ENCODE measurements around the gene VSTM2B.

Gene VSTM2B

DNA sequence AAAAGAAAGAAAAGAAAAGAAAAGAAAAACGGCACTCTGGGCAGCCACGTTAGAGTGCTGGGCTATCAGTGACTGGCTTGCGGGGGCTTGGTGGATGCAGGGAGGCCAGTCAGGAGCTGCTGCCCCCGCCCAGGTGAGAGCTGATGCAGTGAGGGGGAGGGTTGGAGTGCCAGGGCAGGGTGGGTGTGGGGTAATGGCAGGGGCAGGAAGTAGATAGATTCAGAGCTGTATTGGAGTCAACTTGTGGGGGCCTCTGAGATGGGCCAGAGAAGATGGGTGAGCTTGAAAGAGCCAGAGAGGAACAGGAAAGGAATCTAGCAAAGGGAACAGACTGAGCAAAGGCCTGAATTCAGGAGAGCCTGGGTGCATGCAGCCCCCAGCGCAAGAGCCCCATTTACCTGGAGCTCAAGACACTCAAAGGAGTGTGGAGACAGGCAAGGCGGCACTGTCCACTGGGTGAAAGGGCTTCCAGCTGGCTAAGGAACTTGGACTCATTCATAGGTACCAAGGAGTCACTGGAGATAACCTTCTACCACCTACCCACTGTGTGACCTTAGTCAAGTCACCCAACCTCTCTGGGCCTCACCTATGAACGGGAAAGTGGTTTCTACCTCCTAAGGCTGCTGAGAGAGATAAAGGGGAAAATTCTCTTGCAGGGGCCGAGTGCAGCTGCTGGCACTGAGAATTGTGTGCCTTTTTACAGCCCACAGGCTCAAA, 20.2 kb downstream of the VSTM2B start:
- H3K36me3 Mint-ChIP-seq (ENCODE audit: low read depth), result peaks cover 12% of the 10 kb centered on the region
- H3K4me1 Mint-ChIP-seq, result no peaks in the 10 kb centered on the region
- H3K9me3 Mint-ChIP-seq, result no peaks in the 10 kb centered on the region
- H3K27me3 Mint-ChIP-seq (ENCODE audit: low read depth, poor library complexity), result peaks cover 5% of the 10 kb centered on the region
- no peak overlapping the region for H3K4me3 Mint-ChIP-seq
- TF ChIP-seq, protein P1, sequence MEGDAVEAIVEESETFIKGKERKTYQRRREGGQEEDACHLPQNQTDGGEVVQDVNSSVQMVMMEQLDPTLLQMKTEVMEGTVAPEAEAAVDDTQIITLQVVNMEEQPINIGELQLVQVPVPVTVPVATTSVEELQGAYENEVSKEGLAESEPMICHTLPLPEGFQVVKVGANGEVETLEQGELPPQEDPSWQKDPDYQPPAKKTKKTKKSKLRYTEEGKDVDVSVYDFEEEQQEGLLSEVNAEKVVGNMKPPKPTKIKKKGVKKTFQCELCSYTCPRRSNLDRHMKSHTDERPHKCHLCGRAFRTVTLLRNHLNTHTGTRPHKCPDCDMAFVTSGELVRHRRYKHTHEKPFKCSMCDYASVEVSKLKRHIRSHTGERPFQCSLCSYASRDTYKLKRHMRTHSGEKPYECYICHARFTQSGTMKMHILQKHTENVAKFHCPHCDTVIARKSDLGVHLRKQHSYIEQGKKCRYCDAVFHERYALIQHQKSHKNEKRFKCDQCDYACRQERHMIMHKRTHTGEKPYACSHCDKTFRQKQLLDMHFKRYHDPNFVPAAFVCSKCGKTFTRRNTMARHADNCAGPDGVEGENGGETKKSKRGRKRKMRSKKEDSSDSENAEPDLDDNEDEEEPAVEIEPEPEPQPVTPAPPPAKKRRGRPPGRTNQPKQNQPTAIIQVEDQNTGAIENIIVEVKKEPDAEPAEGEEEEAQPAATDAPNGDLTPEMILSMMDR (IDR thresholded peaks at IDR 0.05), result no peak
- no peak for DNase-seq
- no peak overlapping the region for H3K27ac Mint-ChIP-seq

DNA sequence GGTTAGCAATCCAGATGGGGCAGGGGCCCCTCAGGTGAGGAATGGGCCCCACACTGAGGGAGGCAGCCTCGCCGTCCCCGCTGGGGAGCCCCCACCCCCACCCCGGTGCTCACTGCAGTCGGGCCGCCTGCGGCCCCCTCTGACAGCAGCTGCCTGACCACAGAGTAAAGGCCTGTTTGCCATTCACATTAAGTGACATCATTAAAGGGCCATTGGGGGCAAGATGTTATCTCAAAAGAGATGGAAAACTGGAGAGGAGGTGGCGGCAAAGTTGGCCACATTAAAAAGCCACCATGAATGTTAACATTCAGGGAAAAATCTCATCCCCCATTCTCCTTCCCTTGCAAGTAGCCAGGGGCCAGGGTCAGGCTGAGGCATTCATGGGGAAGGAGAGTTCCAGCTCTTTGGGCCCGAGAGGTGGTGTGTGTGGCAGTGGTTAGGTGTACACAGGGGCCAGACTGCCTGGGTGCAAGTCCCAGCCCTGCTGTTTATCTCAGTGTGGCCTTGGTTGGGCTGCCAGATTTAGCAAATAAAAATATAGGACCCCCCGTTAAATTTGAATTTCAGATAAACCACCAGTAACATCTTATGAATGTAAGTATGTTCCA, 20.9 kb downstream of the VSTM2B start:
- TF ChIP-seq, protein P1 (IDR thresholded peaks at IDR 0.05), result no peak
- Mint-ChIP-seq H3K27me3 (ENCODE audit: low read depth, poor library complexity) (peaks cover 5% of the 10 kb centered on the region), H3K36me3 (ENCODE audit: low read depth) (peaks cover 15% of the 10 kb centered on the region), H3K9me3 (no peaks in the 10 kb centered on the region), H3K4me1 (no peaks in the 10 kb centered on the region), H3K4me3 (no peak overlapping the region), H3K27ac (no peak overlapping the region)
- DNase-seq, result no peak

DNA sequence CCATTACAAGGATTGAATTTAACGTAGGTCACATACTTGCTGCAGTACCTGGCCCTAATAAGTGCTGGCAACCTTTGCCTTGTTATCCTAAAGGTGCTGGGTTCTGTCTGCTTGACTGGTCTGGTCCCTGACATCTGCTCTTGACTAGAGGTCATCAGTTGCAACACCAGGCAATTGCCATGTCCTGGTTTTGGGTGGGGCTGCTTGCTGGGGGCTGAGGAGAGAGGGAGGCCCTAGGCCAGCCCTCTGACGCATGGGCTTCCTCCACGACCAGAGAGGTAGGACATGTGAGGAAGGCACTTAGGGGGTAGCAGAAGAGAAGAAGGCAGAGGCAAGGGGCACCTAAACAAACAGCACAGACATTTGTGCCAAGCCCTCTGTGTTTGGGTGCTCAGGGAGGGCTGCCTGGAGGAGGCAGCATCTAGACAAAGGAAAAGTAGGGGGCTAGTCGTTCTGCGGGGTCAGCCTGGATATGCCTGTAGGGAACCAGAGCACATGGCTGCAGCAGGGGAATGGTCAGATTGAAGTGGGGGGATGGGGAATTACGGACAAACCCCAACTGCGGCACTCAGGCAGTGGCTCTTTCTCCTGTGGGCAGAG, 21.7 kb downstream of the VSTM2B start:
- H3K9me3 Mint-ChIP-seq, result peaks cover 4% of the 10 kb centered on the region
- no peak overlapping the region for H3K4me3 Mint-ChIP-seq
- DNase-seq, result no peak
- peaks cover 5% of the 10 kb centered on the region for H3K27me3 Mint-ChIP-seq (ENCODE audit: low read depth, poor library complexity)
- no peaks in the 10 kb centered on the region for H3K4me1 Mint-ChIP-seq
- TF ChIP-seq, protein P1 (IDR thresholded peaks at IDR 0.05), result no peak
- no peak overlapping the region for H3K27ac Mint-ChIP-seq
- peaks cover 22% of the 10 kb centered on the region for H3K36me3 Mint-ChIP-seq (ENCODE audit: low read depth)

DNA sequence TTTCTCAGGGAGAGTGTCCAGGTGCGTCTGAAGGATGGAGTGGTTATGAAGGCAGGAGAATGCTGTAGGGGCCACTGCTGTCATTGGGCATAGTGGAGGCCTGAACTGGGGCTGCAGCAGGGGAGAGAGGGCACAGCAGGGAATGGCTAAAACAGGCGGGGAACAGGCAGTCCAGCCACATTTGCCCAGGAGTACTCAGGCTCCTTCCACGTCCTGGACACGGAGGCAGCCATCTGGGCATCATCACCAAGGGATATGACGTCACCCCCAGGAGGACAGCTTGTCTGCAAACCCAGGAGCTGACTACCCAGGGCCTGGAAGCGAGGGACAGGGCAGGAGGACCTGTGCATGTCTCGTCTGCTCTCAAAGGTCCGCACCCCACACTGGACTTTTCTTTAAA, 22.2 kb downstream of the VSTM2B start:
- no peak overlapping the region for H3K4me3 Mint-ChIP-seq
- no peak overlapping the region for H3K27ac Mint-ChIP-seq
- H3K36me3 Mint-ChIP-seq (ENCODE audit: low read depth), result peaks cover 28% of the 10 kb centered on the region
- TF ChIP-seq, protein P1 (IDR thresholded peaks at IDR 0.05), result no peak
- H3K4me1 Mint-ChIP-seq, result no peaks in the 10 kb centered on the region
- peaks cover 9% of the 10 kb centered on the region for H3K9me3 Mint-ChIP-seq
- peaks cover 5% of the 10 kb centered on the region for H3K27me3 Mint-ChIP-seq (ENCODE audit: low read depth, poor library complexity)
- no peak for DNase-seq

DNA sequence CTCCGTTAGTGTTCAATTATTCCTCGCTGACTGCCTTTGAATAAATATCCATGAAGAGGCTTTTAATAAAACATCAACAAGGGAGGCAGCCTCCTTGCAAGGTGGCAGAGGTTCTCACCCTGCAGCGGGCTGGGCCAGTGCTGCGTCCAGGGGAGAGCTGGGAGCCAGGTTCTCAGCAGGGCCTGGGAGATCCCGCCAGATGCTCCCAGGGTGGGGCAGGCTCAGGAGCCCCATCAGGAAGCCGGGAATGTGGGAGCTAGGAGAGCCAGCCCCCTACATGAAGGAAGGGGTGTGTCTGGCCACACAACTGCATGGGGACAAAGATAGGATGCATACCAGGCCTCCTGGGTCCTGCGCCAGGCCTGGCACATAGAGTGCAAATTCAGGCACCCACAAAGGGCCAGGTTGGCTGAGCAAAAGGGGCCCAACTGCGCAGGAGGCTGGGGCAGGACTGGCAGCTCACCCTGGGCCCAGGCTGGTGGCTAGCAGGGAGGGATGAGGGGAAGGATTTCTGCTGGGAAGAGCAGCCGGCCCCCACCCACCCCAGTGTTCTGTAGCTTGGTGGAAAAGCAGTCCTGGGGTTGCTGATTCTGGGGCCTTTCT, 22.8 kb downstream of the VSTM2B start:
- H3K27ac Mint-ChIP-seq, result no peak overlapping the region
- H3K27me3 Mint-ChIP-seq (ENCODE audit: low read depth, poor library complexity), result peaks cover 6% of the 10 kb centered on the region
- H3K4me3 Mint-ChIP-seq, result no peak overlapping the region

More for the DNA sequence above, 22.8 kb downstream of the VSTM2B start:
- H3K36me3 Mint-ChIP-seq (ENCODE audit: low read depth), result peaks cover 34% of the 10 kb centered on the region
- H3K4me1 Mint-ChIP-seq, result no peaks in the 10 kb centered on the region
- no peak for DNase-seq
- TF ChIP-seq, protein P1 (IDR thresholded peaks at IDR 0.05), result no peak
- peaks cover 15% of the 10 kb centered on the region for H3K9me3 Mint-ChIP-seq
